ENCODE results near the gene VWA8. TPM values are rescaled to one million over a fixed set of nuclear protein-coding genes. Genes with fewer than 3 reads are reported as not detected.

The VWA8 gene
- total and polyA plus RNA-seq, 2 donors: 8.1 to 20.9 TPM

- H3K27me3 ChIP-seq (ENCODE audit: control insufficient read depth in 2 of 2, insufficient read depth in 1 of 2, low read length in 1 of 2): no peaks in the 10 kb centered on the region
- no peak for DNase-seq (ENCODE audit: low read depth in 6 of 9, low spot score in 9 of 9)
- H3K36me3 ChIP-seq (ENCODE audit: control insufficient read depth in 2 of 2, insufficient read depth in 2 of 2, low read length in 1 of 2): peaks cover 16 to 20% of the 10 kb centered on the region in 2 donors
- H3K27ac ChIP-seq (ENCODE audit: low read depth in 1 of 2, low read length in 1 of 2): no peak overlapping the region
- WGBS: 98% methylated on average over 7 of the region's 7 CpGs
- no peaks in the 10 kb centered on the region for H3K4me1 ChIP-seq (ENCODE audit: control insufficient read depth in 2 of 2, insufficient read depth in 2 of 2, low read length in 2 of 2)
- no peaks in the 10 kb centered on the region for H3K9me3 ChIP-seq (ENCODE audit: control insufficient read depth in 2 of 2, insufficient read depth in 1 of 2, low read length in 1 of 2)
- no peak overlapping the region for H3K4me3 ChIP-seq (ENCODE audit: low read length in 2 of 2)
Measured at GRCh38 chr13:41614671-41615527, 346.0 kb downstream of the VWA8 start.

DNA sequence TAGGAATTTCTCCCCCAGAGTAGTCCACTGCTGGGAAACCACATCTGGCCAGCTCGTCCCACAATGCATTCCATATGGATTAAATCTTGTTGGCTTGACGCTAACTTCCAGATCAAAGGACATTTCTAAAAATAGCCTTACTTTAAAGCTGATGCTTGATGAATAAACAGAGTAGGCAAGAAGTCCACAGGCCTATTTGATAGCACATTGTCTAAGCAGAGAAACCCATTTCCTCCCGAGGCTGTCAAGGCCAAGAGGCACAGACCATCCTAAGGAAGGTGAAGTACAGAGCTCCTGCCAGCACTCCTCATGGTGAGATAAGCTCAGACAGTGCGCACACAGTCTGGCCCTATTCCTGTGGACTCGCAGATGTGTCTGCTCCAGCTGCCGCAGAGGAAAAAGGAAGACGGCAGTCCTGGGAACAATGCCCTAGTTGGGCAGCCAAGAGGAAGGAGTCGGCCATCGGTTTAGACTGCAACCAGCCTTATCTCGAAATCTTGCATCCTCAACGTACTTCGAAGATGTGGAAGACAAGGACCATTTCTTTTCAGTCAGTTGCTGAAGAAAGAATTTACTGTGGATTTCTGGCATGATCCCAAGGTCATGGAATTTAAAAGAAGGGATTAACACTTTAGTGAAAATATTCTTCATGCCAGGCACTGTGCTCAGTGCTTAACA is 346.8 kb downstream of the VWA8 start:
- Histone ChIP-seq H3K27ac (ENCODE audit: low read depth in 1 of 2, low read length in 1 of 2) (no peak overlapping the region), H3K27me3 (ENCODE audit: control insufficient read depth in 2 of 2, insufficient read depth in 1 of 2, low read length in 1 of 2) (no peaks in the 10 kb centered on the region), H3K4me3 (ENCODE audit: low read length in 2 of 2) (no peak overlapping the region), H3K36me3 (ENCODE audit: control insufficient read depth in 2 of 2, insufficient read depth in 2 of 2, low read length in 1 of 2) (peaks cover 16 to 20% of the 10 kb centered on the region in 2 donors), H3K4me1 (ENCODE audit: control insufficient read depth in 2 of 2, insufficient read depth in 2 of 2, low read length in 2 of 2) (no peaks in the 10 kb centered on the region), H3K9me3 (ENCODE audit: control insufficient read depth in 2 of 2, insufficient read depth in 1 of 2, low read length in 1 of 2) (no peaks in the 10 kb centered on the region)
- 93% methylated on average over 12 of the region's 12 CpGs for WGBS
- DNase-seq (ENCODE audit: low read depth in 6 of 9, low spot score in 9 of 9): no peak

- WGBS: 98% methylated on average over 1 of the region's 1 CpG
- Histone ChIP-seq H3K4me3 (ENCODE audit: low read length in 2 of 2) (no peak overlapping the region), H3K27ac (ENCODE audit: low read depth in 1 of 2, low read length in 1 of 2) (no peak overlapping the region), H3K36me3 (ENCODE audit: control insufficient read depth in 2 of 2, insufficient read depth in 2 of 2, low read length in 1 of 2) (peaks cover 20 to 21% of the 10 kb centered on the region in 2 donors), H3K9me3 (ENCODE audit: control insufficient read depth in 2 of 2, insufficient read depth in 1 of 2, low read length in 1 of 2) (no peaks in the 10 kb centered on the region), H3K27me3 (ENCODE audit: control insufficient read depth in 2 of 2, insufficient read depth in 1 of 2, low read length in 1 of 2) (no peaks in the 10 kb centered on the region), H3K4me1 (ENCODE audit: control insufficient read depth in 2 of 2, insufficient read depth in 2 of 2, low read length in 2 of 2) (no peaks in the 10 kb centered on the region)
- DNase-seq (ENCODE audit: low read depth in 6 of 9, low spot score in 9 of 9): no peak
Measured at GRCh38 chr13:41613471-41613870, 347.4 kb downstream of the VWA8 start.

DNA sequence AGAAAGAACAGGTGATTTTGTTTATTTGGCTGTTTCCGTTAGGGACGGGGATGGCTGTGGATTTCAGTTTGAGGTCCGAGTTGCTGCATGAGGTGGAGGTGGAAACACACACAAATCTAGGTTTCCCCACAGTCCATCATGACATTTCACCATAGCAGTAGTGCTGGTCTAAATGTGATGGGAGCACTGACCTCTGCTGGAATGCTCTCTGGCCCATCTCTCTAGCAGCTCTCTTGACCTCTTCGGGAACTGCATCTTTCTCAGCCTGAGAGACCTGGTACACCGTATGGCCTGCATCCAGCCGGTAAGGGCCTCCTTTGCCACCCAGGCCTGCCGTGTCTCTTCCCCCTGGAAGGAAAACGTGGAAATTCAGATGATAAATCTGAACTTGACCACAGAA is 349.5 kb downstream of the VWA8 start:
- Histone ChIP-seq H3K9me3 (ENCODE audit: control insufficient read depth in 2 of 2, insufficient read depth in 1 of 2, low read length in 1 of 2) (no peaks in the 10 kb centered on the region), H3K4me1 (ENCODE audit: control insufficient read depth in 2 of 2, insufficient read depth in 2 of 2, low read length in 2 of 2) (no peaks in the 10 kb centered on the region), H3K36me3 (ENCODE audit: control insufficient read depth in 2 of 2, insufficient read depth in 2 of 2, low read length in 1 of 2) (peaks cover 20 to 21% of the 10 kb centered on the region in 2 donors), H3K27me3 (ENCODE audit: control insufficient read depth in 2 of 2, insufficient read depth in 1 of 2, low read length in 1 of 2) (no peaks in the 10 kb centered on the region), H3K27ac (ENCODE audit: low read depth in 1 of 2, low read length in 1 of 2) (no peak overlapping the region), H3K4me3 (ENCODE audit: low read length in 2 of 2) (no peak overlapping the region)
- WGBS: 98% methylated on average over 8 of the region's 8 CpGs
- no peak for DNase-seq (ENCODE audit: low read depth in 6 of 9, low spot score in 9 of 9)

DNA sequence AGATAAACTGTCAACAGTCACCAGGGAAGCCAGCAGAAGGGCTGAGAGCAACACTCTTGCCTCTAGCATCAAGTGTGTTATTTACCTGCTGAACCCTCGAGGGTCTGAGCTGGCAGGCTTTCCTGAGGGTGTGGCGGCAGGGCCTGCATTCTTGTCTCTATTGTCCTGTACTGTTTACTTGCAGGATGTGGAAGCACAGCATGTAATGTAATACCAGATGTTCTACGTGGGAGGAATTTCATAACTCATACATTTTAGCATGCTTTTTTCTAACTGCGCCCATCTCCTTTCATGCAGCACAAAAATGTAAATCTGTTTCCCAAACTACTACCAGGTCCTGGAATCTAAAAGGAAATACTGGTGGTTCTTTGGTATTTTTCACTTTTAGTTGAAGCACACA is 350.5 kb downstream of the VWA8 start:
- Histone ChIP-seq H3K27ac (ENCODE audit: low read depth in 1 of 2, low read length in 1 of 2) (no peak overlapping the region), H3K27me3 (ENCODE audit: control insufficient read depth in 2 of 2, insufficient read depth in 1 of 2, low read length in 1 of 2) (no peaks in the 10 kb centered on the region), H3K4me3 (ENCODE audit: low read length in 2 of 2) (no peak overlapping the region), H3K9me3 (ENCODE audit: control insufficient read depth in 2 of 2, insufficient read depth in 1 of 2, low read length in 1 of 2) (no peaks in the 10 kb centered on the region), H3K4me1 (ENCODE audit: control insufficient read depth in 2 of 2, insufficient read depth in 2 of 2, low read length in 2 of 2) (no peaks in the 10 kb centered on the region), H3K36me3 (ENCODE audit: control insufficient read depth in 2 of 2, insufficient read depth in 2 of 2, low read length in 1 of 2) (peaks cover 20 to 21% of the 10 kb centered on the region in 2 donors)
- 89% methylated on average over 4 of the region's 4 CpGs for WGBS
- DNase-seq (ENCODE audit: low read depth in 6 of 9, low spot score in 9 of 9): no peak

DNA sequence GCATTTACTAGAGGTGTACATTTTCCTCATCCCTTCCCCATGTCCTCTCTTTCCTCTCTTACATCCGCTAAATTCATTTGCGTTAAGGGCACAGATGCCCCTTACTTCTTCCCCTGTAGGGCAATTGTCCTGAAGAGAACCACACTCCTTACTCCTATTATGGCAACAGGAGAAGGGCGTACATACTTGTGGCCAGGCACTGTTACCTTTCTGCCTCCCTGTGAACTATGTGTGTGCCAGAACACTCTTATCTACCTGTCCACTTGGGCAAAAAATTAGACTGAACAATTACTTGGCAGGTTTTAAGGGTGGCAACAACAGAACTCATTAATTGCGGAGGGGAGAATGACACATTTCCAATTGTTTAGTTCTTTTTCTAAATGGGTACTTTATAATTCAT is 351.1 kb downstream of the VWA8 start:
- Histone ChIP-seq H3K27me3 (ENCODE audit: control insufficient read depth in 2 of 2, insufficient read depth in 1 of 2, low read length in 1 of 2) (no peaks in the 10 kb centered on the region), H3K9me3 (ENCODE audit: control insufficient read depth in 2 of 2, insufficient read depth in 1 of 2, low read length in 1 of 2) (no peaks in the 10 kb centered on the region), H3K27ac (ENCODE audit: low read depth in 1 of 2, low read length in 1 of 2) (no peak overlapping the region), H3K4me3 (ENCODE audit: low read length in 2 of 2) (no peak overlapping the region), H3K36me3 (ENCODE audit: control insufficient read depth in 2 of 2, insufficient read depth in 2 of 2, low read length in 1 of 2) (peaks cover 19 to 21% of the 10 kb centered on the region in 2 donors), H3K4me1 (ENCODE audit: control insufficient read depth in 2 of 2, insufficient read depth in 2 of 2, low read length in 2 of 2) (no peaks in the 10 kb centered on the region)
- no peak for DNase-seq (ENCODE audit: low read depth in 6 of 9, low spot score in 9 of 9)
- WGBS: 96% methylated on average over 4 of the region's 4 CpGs

DNA sequence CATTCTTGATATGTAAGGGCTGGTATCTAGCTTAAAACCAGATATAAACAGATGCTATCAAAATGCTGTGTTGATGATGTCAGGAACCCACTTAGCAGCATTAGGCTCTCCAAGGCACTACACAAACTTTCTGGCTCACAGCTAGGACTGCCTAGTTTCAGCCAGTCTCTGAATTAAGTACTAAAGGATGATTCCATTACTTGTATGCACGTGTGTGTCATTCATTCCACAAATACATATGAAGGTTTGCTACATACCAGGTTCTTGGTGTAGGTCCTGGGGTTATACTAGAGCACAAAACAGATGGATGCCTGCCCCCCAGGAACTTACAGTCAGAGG is 352.1 kb downstream of the VWA8 start:
- Histone ChIP-seq H3K9me3 (ENCODE audit: control insufficient read depth in 2 of 2, insufficient read depth in 1 of 2, low read length in 1 of 2) (no peaks in the 10 kb centered on the region), H3K4me3 (ENCODE audit: low read length in 2 of 2) (no peak overlapping the region), H3K27ac (ENCODE audit: low read depth in 1 of 2, low read length in 1 of 2) (no peak overlapping the region), H3K27me3 (ENCODE audit: control insufficient read depth in 2 of 2, insufficient read depth in 1 of 2, low read length in 1 of 2) (no peaks in the 10 kb centered on the region), H3K4me1 (ENCODE audit: control insufficient read depth in 2 of 2, insufficient read depth in 2 of 2, low read length in 2 of 2) (no peaks in the 10 kb centered on the region), H3K36me3 (ENCODE audit: control insufficient read depth in 2 of 2, insufficient read depth in 2 of 2, low read length in 1 of 2) (peaks cover 10 to 21% of the 10 kb centered on the region in 2 donors)
- no peak for DNase-seq (ENCODE audit: low read depth in 6 of 9, low spot score in 9 of 9)
- 99% methylated on average over 1 of the region's 1 CpG for WGBS

DNA sequence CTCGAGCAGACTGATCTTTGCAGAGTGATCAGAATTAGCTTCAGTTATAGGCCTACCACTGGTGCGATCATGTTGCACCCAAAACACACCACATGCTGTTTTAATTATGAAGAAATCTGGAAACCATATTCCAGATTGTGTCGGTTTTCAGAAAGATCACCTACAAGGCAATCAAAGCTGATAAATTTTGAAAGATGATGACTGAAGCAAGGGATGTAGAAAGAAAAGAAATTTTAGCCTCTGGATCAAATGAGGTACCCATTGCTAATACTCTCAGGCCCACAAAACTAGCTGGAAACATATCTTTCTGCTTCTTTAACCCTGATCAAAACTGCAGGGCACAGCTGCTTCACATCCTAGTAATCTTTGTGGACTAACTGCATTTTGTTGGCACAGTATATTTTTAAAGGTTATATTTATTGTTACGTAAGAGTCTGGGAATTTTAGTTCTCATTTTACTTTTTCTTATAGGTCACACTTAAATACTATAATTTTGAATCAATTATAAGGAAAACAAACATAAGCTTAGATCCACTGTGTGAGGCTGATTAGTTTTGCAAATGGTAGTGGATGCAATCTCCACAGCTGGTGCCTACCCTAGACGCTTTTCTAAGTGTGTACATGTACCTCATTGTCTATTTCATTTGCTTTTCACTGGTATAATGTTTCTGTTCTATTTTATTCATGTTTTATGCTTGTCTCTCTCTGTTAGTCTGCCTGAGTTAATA is 352.6 kb downstream of the VWA8 start:
- H3K4me1 ChIP-seq (ENCODE audit: control insufficient read depth in 2 of 2, insufficient read depth in 2 of 2, low read length in 2 of 2): no peaks in the 10 kb centered on the region
- no peak for DNase-seq (ENCODE audit: low read depth in 6 of 9, low spot score in 9 of 9)
- no peak overlapping the region for H3K4me3 ChIP-seq (ENCODE audit: low read length in 2 of 2)
- peaks cover 6 to 17% of the 10 kb centered on the region in 2 donors for H3K36me3 ChIP-seq (ENCODE audit: control insufficient read depth in 2 of 2, insufficient read depth in 2 of 2, low read length in 1 of 2)
- no peak overlapping the region for H3K27ac ChIP-seq (ENCODE audit: low read depth in 1 of 2, low read length in 1 of 2)
- H3K9me3 ChIP-seq (ENCODE audit: control insufficient read depth in 2 of 2, insufficient read depth in 1 of 2, low read length in 1 of 2): no peaks in the 10 kb centered on the region
- WGBS: 98% methylated on average over 5 of the region's 5 CpGs
- H3K27me3 ChIP-seq (ENCODE audit: control insufficient read depth in 2 of 2, insufficient read depth in 1 of 2, low read length in 1 of 2): no peaks in the 10 kb centered on the region

DNA sequence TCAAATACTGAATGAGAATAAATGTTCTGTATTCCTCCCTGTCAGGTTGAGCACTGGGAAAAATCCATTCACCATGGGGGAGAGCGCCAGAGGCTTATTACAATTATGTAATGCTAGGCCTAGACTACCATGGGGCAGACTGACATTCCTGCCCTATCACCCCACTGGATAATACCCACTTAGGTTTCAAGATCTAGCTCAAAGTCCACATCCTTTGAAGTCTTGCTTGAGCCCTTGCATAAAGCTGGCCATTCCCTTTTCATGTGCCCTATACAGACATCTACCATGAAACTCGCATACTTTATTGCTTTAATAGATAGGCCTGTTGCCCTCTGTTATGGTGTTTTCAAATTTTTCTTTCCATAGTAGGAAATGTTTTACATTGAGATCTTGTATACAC is 354.3 kb downstream of the VWA8 start:
- H3K36me3 ChIP-seq (ENCODE audit: control insufficient read depth in 2 of 2, insufficient read depth in 2 of 2, low read length in 1 of 2): peaks cover 4 to 16% of the 10 kb centered on the region in 2 donors
- DNase-seq (ENCODE audit: low read depth in 6 of 9, low spot score in 9 of 9): no peak
- H3K9me3 ChIP-seq (ENCODE audit: control insufficient read depth in 2 of 2, insufficient read depth in 1 of 2, low read length in 1 of 2): no peaks in the 10 kb centered on the region
- no peak overlapping the region for H3K4me3 ChIP-seq (ENCODE audit: low read length in 2 of 2)
- H3K27me3 ChIP-seq (ENCODE audit: control insufficient read depth in 2 of 2, insufficient read depth in 1 of 2, low read length in 1 of 2): no peaks in the 10 kb centered on the region
- 98% methylated on average over 2 of the region's 2 CpGs for WGBS
- no peak overlapping the region for H3K27ac ChIP-seq (ENCODE audit: low read depth in 1 of 2, low read length in 1 of 2)
- no peaks in the 10 kb centered on the region for H3K4me1 ChIP-seq (ENCODE audit: control insufficient read depth in 2 of 2, insufficient read depth in 2 of 2, low read length in 2 of 2)

Data from thymus (tissue), 11 donors.